Globus pallidus (tissue), 1 donor: ENCODE data around the gene MIGA2.
"Not testable (repeated sequence)": the region's sequence is repeated elsewhere in the genome, so short reads cannot be mapped to it uniquely, and the experiment has no call there.

Source experiments
- DNase-seq: peaks from one replicate; pipeline ENCODE4 v3.0.0-alpha.2; 2015; ENCODE audit warnings: low spot score

The MIGA2 gene

GRCh38 chr9:129100383-129101169, 64.2 kb downstream of the MIGA2 start:
- no peak for DNase-seq

GRCh38 chr9:129101279-129101678, 64.9 kb downstream of the MIGA2 start:
- no peak for DNase-seq

- no peak for DNase-seq
Measured at GRCh38 chr9:129102095-129102525, 65.7 kb downstream of the MIGA2 start.

- no peak for DNase-seq
Measured at GRCh38 chr9:129102791-129103594, 66.6 kb downstream of the MIGA2 start.

- no peak for DNase-seq
Measured at GRCh38 chr9:129103595-129103965, 67.2 kb downstream of the MIGA2 start.

- no peak for DNase-seq
Measured at GRCh38 chr9:129104051-129104450, 67.6 kb downstream of the MIGA2 start.

- no peak for DNase-seq
Measured at GRCh38 chr9:129105857-129106694, 69.7 kb downstream of the MIGA2 start.

GRCh38 chr9:129107651-129108050, 71.2 kb downstream of the MIGA2 start:
- no peak for DNase-seq

GRCh38 chr9:129108083-129108804, 71.8 kb downstream of the MIGA2 start:
- no peak for DNase-seq

GRCh38 chr9:129108805-129109536, 72.5 kb downstream of the MIGA2 start:
- DNase-seq, result no peak

GRCh38 chr9:129109537-129109903, 73.1 kb downstream of the MIGA2 start:
- no peak for DNase-seq

GRCh38 chr9:129109952-129110739, 73.7 kb downstream of the MIGA2 start:
- DNase-seq, result peak; percentile 30

GRCh38 chr9:129110740-129111527, 74.5 kb downstream of the MIGA2 start, which contains the start of the genes CRAT and PTPA:
Gene CRAT (minus strand): TSS chr9:129110793. CDS start chr9:129110509, 284 bp downstream.
Gene PTPA (plus strand): TSS chr9:129111415. CDS start chr9:129111601, 186 bp downstream.
- DNase-seq, result peak; percentile 98

GRCh38 chr9:129111528-129112151, 75.2 kb downstream of the MIGA2 start:
- DNase-seq, result peak; percentile 45

GRCh38 chr9:129112526-129112925, 76.1 kb downstream of the MIGA2 start:
- DNase-seq, result not testable (repeated sequence)

GRCh38 chr9:129113645-129114304, 77.3 kb downstream of the MIGA2 start:
- no peak for DNase-seq

GRCh38 chr9:129118799-129119198, 82.4 kb downstream of the MIGA2 start:
- no peak for DNase-seq

- DNase-seq, result peak; percentile 77
Measured at GRCh38 chr9:129121483-129121882, 85.1 kb downstream of the MIGA2 start.
